Karpas-422 (cell line): Measurements from ENCODE around the gene METTL9. TPM values are rescaled to one million over a fixed set of nuclear protein-coding genes. Genes with fewer than 3 reads are reported as not detected.

Experiments used
- DNase-seq: peaks from one replicate; pipeline ENCODE4 v3.0.0-alpha.2; 2015
- H2AFZ ChIP-seq: fragments of 200-600 bp; sonication (generic); 2 replicates; pipeline ENCODE4 v1.6.1; 2014; ENCODE audit warnings: antibody characterized with exemption, low read length, mixed read lengths
- H3K27ac ChIP-seq: fragments of 200-600 bp; sonication (generic); 2 replicates; pipeline ENCODE4 v1.5.1; 2014; ENCODE audit warnings: mild to moderate bottlenecking, low read length, moderate library complexity
- H3K27me3 ChIP-seq: fragments of 200-600 bp; sonication (generic); 2 replicates; pipeline ENCODE4 v1.6.1; 2014; ENCODE audit warnings: low read length, mixed read lengths
- H3K36me3 ChIP-seq: fragments of 200-600 bp; sonication (generic); 2 replicates; pipeline ENCODE4 v1.6.1; 2014; ENCODE audit warnings: low read length, mixed read lengths; ENCODE audit not compliant: insufficient read depth
- H3K4me1 ChIP-seq: fragments of 200-600 bp; sonication (generic); 2 replicates; pipeline ENCODE4 v1.6.1; 2014; ENCODE audit warnings: mild to moderate bottlenecking, low read length, mixed read lengths
- H3K4me2 ChIP-seq: fragments of 200-600 bp; sonication (generic); 2 replicates; pipeline ENCODE4 v1.6.1; 2014; ENCODE audit warnings: low read length, low read depth, mild to moderate bottlenecking; ENCODE audit not compliant: poor library complexity, severe bottlenecking
- H3K4me3 ChIP-seq: fragments of 200-600 bp; sonication (generic); 2 replicates; pipeline ENCODE4 v1.5.1; 2014; ENCODE audit warnings: mild to moderate bottlenecking, antibody characterized with exemption, low read length, mixed read lengths
- H3K79me2 ChIP-seq: fragments of 200-600 bp; sonication (generic); 2 replicates; pipeline ENCODE4 v1.6.1; 2014; ENCODE audit warnings: mild to moderate bottlenecking, low read length, mixed read lengths
- H3K9ac ChIP-seq: fragments of 200-600 bp; sonication (generic); 2 replicates; pipeline ENCODE4 v1.6.0; 2014; ENCODE audit warnings: low read length
- H3K9me2 ChIP-seq: fragments of 200-600 bp; sonication (generic), shearing (Covaris generic); replicated peaks from 2 replicates; pipeline ENCODE4 v1.6.0; 2014; ENCODE audit warnings: mild to moderate bottlenecking, low read length, moderate library complexity; ENCODE audit not compliant: insufficient read depth
- H3K9me3 ChIP-seq: fragments of 300-700, 200-600 bp; sonication (generic); 2 replicates; pipeline ENCODE4 v1.6.1; 2014; ENCODE audit warnings: low read length, mixed read lengths
- H4K20me1 ChIP-seq: fragments of 200-600 bp; sonication (generic); 2 replicates; pipeline ENCODE4 v1.6.1; 2014; ENCODE audit warnings: mild to moderate bottlenecking, antibody characterized with exemption, low read length, low read depth; ENCODE audit not compliant: insufficient read depth
- total RNA-seq: library from RNA; depleted of rRNA; stranded (reverse); fragments of >200 nt; shearing (Covaris generic); gene quantifications from 2 replicates; pipeline ENCODE4 v1.2.3, GENCODE V29; 2014; ENCODE audit warnings: low replicate concordance

Gene METTL9
- total RNA-seq, 1 experiment from 2014 or later, result 90.6 TPM

DNA sequence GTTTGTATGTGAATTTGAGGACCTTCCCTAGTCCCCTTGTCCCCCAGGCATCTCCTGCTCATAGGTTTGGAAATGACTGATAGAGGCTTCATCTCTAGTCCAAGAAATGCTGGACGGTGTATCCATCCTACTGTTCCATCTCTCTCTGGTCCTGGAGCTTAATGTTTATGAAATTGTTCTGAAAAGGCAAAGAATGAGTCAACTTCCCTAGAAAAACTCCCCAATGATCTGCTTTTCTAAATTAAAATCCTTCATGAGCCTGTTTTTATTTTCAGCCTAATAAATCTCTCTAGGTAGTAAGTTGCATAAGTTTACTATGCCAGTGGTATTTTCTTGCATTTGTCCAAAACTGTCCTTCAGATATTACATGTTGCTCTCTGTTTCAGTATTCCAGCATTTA is 55.1 kb downstream of the METTL9 start:
- H3K4me2 ChIP-seq, result no peak overlapping the region
- H3K4me3 ChIP-seq, result no peak overlapping the region
- no peaks in the 10 kb centered on the region for H3K27me3 ChIP-seq
- no peaks in the 10 kb centered on the region for H3K9me3 ChIP-seq
- H3K9ac ChIP-seq, result no peak overlapping the region
- H3K27ac ChIP-seq, result 0 out of 2 replicates have a peak overlapping the region, but pooled peaks have one; percentile 87
- H2AFZ ChIP-seq, result no peak overlapping the region
- H3K36me3 ChIP-seq, result peaks cover 6% of the 10 kb centered on the region; the same call in 1 of the 2 replicates
- no peaks in the 10 kb centered on the region for H4K20me1 ChIP-seq
- H3K9me2 ChIP-seq, result no peaks in the 10 kb centered on the region
- H3K4me1 ChIP-seq, result peaks cover 88% of the 10 kb centered on the region
- H3K79me2 ChIP-seq, result peaks cover 20% of the 10 kb centered on the region
- DNase-seq, result no peak

DNA sequence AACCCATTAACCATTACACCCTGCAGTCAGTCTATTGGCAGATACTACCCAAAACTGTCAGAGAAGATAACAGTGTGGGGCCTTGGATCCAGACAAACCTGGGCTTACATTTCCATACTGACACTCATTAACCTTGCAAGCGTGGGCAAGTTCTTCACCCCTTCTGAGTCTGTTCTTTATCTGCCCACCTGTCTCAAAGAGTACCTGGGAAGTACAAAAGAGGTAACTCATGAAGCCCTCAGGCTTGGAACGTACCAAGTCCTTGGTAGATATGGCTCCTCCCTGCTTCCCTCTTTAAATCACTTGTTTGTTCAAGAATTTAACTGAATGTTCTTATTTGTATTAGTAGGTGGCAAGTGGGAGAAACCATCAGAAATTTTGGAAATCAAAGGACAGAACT is 55.5 kb downstream of the METTL9 start:
- Histone ChIP-seq H3K27me3 (no peaks in the 10 kb centered on the region), H3K9ac (no peak overlapping the region), H2AFZ (no peak overlapping the region), H4K20me1 (no peaks in the 10 kb centered on the region), H3K4me2 (peak overlapping the region; percentile 62), H3K36me3 (peaks cover 6% of the 10 kb centered on the region; the same call in 1 of the 2 replicates), H3K4me1 (peaks cover 88% of the 10 kb centered on the region), H3K9me3 (no peaks in the 10 kb centered on the region), H3K4me3 (no peak overlapping the region), H3K79me2 (peaks cover 17% of the 10 kb centered on the region), H3K27ac (peak overlapping the region; percentile 87; the same call in 1 of the 2 replicates), H3K9me2 (no peaks in the 10 kb centered on the region)
- no peak for DNase-seq

DNA sequence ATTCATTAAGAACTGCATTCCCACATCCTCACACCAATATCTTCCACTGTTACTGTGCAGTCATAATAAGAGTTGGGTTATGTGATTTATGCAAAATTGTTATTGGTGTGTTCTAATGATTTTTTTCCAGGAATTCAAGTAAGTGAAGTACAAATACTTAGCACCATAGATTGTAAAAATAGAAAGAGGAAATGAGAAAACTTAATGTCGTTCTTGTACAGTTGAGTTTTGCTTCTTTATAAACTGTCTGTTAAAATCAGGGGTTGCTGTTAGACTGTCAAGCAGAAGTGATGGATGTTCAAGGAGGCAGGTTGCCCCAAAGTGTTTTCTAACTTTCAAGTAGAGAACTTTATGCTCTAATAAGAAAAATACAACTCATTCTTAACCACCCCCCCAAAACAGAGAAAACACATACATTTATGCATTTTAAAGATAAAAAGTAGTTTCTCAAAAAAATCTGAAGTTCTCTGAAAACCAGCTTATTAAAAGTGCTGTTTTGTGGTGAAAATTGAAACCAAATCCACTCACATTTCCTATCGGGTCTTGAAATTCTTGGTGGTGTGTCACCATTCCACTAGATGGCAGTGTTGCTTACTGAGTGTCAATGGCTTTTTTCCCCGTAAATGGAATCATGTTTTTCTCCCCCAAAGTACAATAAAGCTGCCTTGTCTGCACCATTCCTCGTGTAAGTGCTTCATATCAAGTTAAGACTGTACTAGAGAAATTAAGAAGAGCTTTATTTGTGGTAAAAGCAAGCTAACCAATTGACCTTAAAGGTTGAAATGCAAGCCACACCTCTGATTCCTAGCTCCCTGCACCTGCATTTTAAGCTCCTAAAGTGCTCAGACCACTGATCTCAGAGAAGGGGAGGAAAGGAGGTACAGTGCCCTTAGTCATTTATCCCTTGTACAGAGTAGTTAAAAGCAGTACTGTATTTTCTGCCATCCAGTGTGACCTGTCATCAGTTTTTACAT is 57.7 kb downstream of the METTL9 start:
- peaks cover 75% of the 10 kb centered on the region for H3K4me1 ChIP-seq

DNA sequence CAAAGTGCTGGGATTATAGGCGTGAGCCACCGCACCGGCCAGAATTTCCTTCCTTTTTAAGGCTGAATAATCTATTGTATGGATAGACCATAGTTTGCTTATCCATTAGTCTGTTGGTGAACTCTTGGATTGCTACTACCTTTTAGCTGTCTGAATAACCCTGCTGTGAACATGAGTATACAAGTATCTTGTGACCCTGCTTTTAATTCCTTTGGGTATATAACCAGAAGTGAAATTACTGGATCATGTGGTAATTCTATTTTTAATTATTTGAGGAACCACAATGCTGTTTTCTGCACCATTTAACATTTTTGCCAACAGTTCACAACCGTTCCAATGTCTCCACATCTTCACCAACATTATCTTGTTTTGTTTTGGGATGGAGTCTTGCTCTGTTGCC is 59.7 kb downstream of the METTL9 start:
- Histone ChIP-seq H3K4me2 (no peak overlapping the region), H2AFZ (no peak overlapping the region), H3K9ac (no peak overlapping the region), H3K27me3 (no peaks in the 10 kb centered on the region), H4K20me1 (no peaks in the 10 kb centered on the region), H3K4me3 (no peak overlapping the region), H3K9me2 (no peaks in the 10 kb centered on the region), H3K36me3 (peaks cover 6% of the 10 kb centered on the region; the same call in 1 of the 2 replicates), H3K4me1 (peaks cover 62% of the 10 kb centered on the region), H3K79me2 (no peaks in the 10 kb centered on the region), H3K27ac (no peak overlapping the region), H3K9me3 (no peaks in the 10 kb centered on the region)
- no peak for DNase-seq

More for the DNA sequence above, 57.7 kb downstream of the METTL9 start:
- H3K4me2 ChIP-seq, result peak overlapping the region; percentile 62
- peak; percentile 82 for DNase-seq
- H3K79me2 ChIP-seq, result 0 out of 2 replicates have a peak, but pooled peaks cover 3% of the 10 kb centered on the region
- no peaks in the 10 kb centered on the region for H3K27me3 ChIP-seq
- no peaks in the 10 kb centered on the region for H3K9me2 ChIP-seq
- peak overlapping the region; percentile 29 for H3K4me3 ChIP-seq
- no peaks in the 10 kb centered on the region for H4K20me1 ChIP-seq
- peak overlapping the region; percentile 87 for H3K27ac ChIP-seq
- no peak overlapping the region for H2AFZ ChIP-seq
- peak overlapping the region; percentile 23 for H3K9ac ChIP-seq
- peaks cover 6% of the 10 kb centered on the region; the same call in 1 of the 2 replicates for H3K36me3 ChIP-seq
- no peaks in the 10 kb centered on the region for H3K9me3 ChIP-seq

DNA sequence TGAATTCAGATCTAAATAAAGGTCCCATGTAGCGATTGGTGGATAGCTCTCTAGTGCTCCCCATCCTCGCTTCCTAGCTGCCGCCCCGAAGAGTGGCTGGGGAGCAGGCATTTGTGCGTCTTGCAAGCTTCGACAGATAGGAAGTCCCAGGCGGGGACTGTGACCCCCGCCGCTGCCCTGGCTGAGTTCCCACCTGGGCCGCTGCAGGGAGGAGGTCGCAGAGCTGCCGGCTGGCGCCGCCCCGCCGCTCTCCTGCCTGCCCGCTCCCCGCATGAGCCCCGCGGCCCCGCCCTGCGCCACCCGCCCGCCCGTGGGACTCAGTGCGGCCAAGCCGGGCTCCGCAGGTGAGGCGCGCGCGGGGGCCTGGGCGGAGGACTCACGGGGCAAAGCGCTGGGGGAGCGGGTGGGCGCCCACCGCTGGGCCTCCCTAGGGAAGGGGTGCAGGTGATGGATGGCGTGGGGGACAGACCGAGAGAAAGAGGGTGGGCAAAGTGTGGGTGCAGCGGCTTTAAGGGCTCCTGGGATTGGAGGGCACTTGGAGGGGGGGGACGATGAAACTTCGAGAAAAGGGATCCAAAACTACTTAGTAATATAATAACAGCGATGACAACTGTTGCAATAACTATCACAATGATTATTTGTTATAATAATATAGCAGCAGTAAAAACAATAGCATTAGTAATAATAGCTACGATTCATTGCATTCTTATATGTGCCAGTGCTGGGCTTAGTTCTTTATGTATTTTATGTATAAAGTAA is 64.7 kb downstream of the METTL9 start, which contains the start of gene OTOA:
Gene OTOA, plus strand, starts transcription at position 80 of the 759 bp plus-strand sequence. CDS start 14,547 bp downstream, outside the sequence.
- Histone ChIP-seq H3K79me2 (no peaks in the 10 kb centered on the region), H3K27me3 (no peaks in the 10 kb centered on the region), H4K20me1 (no peaks in the 10 kb centered on the region), H3K4me2 (peak within 1 kb of the TSS; percentile 47), H3K9me2 (no peaks in the 10 kb centered on the region), H3K4me1 (peaks cover 23% of the 10 kb centered on the region), H3K9me3 (no peaks in the 10 kb centered on the region), H3K4me3 (peak within 1 kb of the TSS; percentile 34; the same call in 1 of the 2 replicates), H3K9ac (no peak within 1 kb of the TSS), H3K36me3 (no peaks in the 10 kb centered on the region), H2AFZ (no peak within 1 kb of the TSS), H3K27ac (no peak within 1 kb of the TSS)
- no peak for DNase-seq

DNA sequence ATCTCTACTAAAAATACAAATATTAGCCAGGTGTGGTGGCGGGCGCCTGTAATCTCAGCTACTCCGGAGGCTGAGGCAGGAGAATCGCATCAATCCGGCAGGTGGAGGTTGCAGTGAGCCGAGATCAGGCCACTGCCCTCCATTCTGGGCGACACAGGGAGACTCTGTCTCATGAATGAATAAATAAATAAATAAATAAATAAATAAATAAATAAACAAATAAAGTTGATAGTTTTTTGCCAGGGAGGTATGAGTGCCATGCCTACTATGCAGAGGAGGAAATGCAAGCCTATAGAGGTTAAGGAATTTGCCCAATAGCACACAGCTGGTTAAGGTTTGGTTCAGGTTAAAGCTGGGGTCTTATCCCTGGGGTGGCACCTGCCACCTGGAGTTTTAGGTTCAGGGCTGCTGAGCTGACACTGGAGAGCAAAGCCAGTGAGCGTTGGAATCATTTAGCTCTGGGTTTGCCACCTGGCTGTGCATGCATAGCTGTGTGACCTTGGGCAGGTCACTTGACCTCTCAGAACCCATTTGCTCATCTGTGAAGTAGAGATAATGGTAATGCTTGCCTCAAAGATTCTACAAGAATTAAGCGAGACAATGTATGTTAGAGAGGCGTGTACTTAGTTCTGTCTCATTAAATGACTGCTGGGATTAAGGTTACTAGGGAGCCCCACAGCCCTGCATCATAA is 65.6 kb downstream of the METTL9 start:
- Histone ChIP-seq H3K9me2 (no peaks in the 10 kb centered on the region), H2AFZ (no peak overlapping the region), H3K4me1 (peaks cover 15% of the 10 kb centered on the region), H3K27me3 (no peaks in the 10 kb centered on the region), H3K79me2 (no peaks in the 10 kb centered on the region), H3K9ac (no peak overlapping the region), H3K4me3 (no peak overlapping the region), H4K20me1 (no peaks in the 10 kb centered on the region), H3K9me3 (no peaks in the 10 kb centered on the region), H3K27ac (no peak overlapping the region), H3K36me3 (no peaks in the 10 kb centered on the region), H3K4me2 (no peak overlapping the region)
- no peak for DNase-seq

DNA sequence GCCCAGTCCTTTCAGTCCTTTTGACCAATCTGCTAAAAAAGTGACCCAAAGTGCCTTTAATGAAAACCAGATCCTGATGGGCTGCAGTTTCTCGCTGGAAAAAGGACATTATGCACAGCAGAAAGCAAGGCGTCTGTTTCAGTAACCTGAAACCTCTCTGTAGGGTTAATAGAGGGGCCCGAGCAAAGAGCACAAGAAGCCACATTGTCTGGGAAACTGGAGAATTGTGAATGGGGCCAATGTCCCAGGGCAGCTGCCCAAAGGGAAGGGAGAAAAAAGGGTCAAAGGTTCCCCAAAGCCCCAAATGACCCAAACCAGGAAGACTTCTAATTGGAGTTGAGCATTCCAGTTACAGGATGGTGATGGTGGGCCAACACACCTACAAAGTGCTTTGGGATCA is 67.4 kb downstream of the METTL9 start:
- Histone ChIP-seq H3K9ac (no peak overlapping the region), H3K9me3 (no peaks in the 10 kb centered on the region), H3K36me3 (no peaks in the 10 kb centered on the region), H3K27ac (no peak overlapping the region), H3K79me2 (no peaks in the 10 kb centered on the region), H3K4me2 (no peak overlapping the region), H3K9me2 (no peaks in the 10 kb centered on the region), H3K4me1 (peaks cover 6% of the 10 kb centered on the region), H3K27me3 (no peaks in the 10 kb centered on the region), H4K20me1 (no peaks in the 10 kb centered on the region), H2AFZ (no peak overlapping the region), H3K4me3 (no peak overlapping the region)
- DNase-seq, result no peak
